ENCODE measurements around the gene POR.

The POR gene

DNA sequence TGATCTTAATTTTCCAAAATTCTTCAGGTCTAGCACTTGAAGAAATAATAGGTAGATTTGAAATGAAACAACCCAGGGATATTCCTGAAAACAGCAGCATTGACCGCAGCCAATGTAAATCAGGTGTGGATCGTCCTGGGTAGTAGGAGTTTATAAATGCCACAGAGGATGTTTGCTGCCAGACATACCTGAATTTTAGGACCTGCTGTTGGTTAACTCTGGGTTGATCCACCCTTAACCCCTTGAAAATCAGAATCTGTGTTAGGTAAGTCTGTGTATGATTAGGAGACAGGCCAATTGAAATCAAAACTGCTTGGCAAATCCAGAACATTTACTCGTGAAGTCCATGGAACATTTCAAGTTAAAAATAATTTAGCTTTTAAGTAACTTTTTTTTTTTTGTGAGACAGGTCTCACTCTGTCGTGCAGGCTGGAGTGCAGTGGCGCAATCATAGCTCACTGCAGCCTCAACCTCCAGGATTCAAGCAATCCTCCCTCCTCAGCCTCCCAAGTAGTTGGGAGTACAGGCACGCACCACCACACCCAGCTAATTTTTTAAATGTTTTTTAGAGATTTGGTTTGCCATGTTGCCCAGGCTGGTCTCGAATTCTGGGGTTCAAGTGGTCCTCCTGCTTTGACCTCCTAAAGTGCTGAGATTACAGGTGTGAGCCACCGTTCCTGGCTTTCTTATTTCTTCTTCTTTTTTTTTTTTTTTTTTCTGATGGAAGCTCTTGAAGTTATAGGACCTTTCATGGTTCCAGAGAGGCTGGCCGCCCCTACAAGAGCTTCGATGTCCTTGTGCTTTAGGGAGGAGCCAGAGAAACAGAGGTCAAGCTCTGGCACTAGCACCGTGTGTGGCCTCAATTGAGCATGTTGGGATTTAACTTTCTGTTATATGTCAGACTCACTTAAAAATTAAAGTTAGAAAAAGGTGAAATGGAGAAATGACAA lies 2.0 kb downstream of the POR start:
- DNase-seq: no peak

DNA sequence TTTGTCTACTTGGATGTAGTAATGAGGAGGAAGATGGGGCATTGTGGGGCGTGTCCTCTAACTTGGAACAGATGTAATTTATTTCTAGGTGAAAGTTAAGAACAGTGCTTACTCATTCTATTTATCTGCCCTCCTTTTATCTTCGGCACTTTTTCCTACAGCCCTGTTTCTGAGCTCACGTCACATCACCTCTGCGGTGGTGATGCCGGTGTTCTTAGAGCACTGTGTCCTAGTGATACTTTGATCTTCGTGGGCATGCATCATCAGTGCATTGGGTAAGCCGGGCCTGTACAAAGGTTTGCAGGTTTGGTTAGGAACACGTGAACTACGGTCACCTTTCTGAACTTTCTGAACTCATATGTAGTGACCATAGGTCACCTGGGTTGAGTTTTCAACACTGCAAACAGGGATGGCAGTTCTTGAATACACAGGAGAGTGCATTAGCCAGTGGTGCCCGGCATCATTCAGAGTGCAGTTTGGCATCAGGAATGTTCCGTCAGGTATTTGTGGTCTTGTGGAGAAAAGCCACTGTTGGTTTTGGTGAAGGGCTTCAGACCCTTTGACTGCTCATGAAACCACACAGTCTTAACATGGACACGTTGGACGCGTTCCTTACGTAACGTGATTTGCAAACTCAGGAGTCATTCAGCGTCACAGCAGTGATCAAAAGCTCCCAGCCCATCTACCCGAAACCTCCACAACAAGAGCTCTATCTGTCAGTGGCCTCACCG lies 5.6 kb downstream of the POR start:
- DNase-seq: no peak

DNA sequence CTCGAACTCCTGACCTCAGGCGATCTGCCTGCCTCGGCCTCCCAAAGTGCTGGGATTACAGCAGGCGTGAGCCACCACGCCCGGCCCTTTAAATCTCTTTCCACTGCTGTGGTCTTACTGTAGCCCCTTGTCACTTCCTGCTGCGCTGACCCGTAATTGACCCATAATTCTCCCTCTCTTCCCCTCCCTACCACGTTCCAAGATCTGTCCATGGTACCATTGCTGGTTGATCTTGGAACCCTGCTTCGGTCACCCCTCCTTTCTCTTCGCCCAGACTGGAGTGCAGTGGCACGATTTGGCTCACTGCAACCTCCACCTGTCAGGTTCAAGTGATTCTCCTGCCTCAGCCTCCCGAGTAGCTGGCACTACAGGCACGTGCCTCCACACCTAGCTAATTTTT lies 6.5 kb downstream of the POR start:
- no peak for DNase-seq

DNA sequence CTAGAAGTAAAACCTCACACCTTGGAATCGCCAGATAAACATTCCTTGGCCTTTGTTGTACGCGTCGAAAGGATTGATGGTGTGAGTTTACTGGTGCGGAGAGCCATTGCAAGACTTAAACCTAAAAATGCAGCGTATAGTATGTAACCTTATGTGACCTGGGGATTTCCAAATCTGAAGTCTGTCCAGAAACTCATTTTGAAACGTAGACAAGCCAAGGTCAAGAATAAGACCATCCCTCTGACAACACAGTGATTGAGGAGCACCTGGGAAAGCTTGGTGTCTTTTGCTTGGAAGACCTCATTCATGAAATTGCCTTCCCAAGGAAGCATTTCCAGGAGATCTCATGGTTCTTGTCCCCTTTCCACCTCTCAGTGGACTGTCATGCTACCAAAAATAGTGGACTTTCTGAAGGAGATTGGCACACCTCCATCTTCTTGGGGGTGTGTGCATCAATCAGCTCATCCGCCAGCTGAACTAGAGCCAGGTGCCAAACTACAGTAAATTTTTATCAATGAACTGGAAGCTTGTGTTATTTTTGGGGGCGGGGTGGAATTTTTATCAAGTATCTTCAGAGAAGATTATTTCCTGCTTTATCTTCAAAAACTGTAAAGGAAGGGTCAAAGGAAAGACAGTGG lies 8.1 kb downstream of the POR start:
- no peak for DNase-seq

- no peak for DNase-seq
These were observed 9.3 kb downstream of the POR start for GRCh38 chr7:75924256-75924655.

- no peak for DNase-seq
These were observed 9.9 kb downstream of the POR start for GRCh38 chr7:75924889-75925288.

GRCh38 chr7:75925717-75926435 lies 10.9 kb downstream of the POR start:
- no peak for DNase-seq

DNA sequence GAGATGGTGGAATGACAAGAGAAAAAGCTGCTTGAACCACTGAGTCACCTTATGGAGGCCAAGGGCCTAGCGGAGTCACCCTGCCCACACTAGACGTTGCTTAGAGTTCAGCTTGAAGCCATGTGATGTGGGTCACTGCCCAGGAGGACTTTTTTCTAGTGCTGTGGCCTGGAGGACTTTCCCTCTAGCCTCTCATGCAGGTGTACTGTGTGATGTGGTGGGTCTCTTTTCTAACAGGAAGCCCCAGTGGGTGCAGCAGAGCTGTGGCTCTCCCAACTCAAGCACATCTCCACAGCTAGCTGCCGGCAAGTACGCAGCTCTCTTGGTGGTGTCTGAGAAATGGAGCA lies 13.6 kb downstream of the POR start:
- no peak for DNase-seq

DNA sequence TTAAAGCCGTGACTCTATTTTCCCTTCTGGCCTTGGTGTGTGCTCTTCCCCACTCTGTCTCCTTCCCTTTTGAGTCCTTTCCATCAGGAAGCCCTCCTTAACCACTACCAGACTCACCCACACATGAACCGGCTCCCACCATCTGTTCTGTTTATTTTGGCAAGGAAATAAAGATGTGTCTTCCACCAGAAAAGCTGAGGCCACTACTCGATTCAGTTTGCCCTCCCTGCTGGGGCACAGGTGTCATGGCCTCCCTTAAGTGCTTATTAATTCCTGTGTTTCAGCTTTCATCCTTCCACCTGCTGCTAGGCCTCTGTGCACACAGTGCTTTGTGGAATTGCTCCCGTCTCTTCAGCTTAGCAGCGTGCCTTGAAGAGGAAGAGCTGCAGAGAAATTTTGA lies 16.7 kb downstream of the POR start:
- DNase-seq: peak; percentile 97

DNA sequence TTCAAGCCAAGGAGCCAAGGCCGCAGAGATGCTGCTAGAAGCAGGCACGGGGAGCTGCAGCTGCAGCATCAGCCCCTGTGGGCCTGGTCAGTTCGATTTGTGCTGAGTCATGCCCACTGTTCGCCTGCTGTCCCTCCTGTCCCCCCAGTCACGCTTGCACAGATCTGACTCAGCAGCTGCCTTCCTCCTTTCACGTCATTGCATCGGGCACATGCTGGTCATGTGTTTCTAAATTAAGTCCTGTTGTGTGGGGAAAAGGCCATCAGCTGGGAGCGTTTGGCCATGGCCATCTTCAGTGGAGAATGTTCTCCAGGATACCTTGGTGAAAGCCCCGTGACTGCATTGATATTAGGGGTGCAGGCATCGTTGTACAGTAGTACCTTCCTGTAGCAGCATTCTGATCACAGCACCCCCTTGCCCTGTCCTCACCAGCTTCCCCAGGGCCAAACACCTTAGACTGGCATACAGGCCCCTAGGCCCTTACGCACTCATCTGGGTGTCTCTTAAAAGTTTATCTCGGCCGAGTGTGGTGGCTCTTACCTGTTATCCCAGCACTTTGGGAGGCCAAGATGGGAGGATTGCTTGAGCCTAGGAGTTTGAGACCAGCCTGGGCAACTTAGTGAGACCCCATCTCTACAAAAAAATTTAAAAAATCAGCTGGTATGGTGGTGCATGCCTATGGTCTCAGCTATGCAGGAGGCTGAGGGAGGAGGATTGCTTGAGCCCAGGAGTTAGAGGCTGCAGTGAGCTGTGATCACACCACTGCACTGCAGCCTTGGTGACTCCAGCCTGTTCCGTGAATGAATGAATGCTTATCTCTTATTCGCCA lies 23.2 kb downstream of the POR start:
- DNase-seq: no peak

DNA sequence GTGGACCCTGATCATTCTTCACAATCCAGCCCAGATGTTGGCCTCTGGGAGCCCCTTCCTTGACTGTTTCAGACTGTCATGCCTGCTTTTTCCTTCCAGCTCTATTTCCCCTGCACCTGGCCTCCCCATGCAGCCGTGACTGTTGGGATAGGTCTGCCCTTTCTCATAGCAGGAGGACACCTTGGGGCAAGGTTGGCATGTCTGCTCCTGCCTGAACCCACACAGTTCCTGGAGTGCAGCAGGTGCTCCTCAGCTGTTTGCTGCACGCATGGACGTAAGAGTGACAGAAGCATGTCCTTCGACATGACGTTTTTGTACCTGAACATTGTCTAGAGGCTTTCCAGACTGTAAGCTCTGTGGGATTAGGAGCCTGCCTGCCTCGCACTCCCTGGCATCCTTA lies 24.0 kb downstream of the POR start:
- peak; percentile 74 for DNase-seq

DNA sequence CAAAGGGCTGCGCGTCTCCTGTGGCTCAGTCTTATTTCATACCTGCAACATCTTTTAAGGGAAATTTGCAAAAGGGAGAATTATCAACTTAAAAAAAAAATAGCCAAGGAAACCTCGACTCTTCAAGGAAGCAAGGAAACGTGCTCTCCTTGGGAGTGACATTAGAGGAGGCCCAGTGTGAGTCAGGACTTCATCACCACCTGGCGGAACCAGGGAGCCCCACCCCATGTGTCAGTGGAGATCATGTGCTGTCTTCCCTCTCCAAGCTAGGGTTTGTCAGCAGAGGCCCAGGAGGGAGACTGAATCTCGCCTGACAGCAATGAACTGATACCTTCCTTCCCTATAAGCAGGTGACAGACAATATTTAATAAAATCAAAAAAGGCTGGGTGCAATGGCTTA lies 28.9 kb downstream of the POR start:
- no peak for DNase-seq

- no peak for DNase-seq
These were observed 29.6 kb downstream of the POR start for GRCh38 chr7:75944507-75944906.

- peak; percentile 81 for DNase-seq
These were observed 30.6 kb downstream of the POR start for GRCh38 chr7:75945297-75946168.

GRCh38 chr7:75946207-75946855 lies 31.4 kb downstream of the POR start:
- DNase-seq: peak; percentile 86

DNA sequence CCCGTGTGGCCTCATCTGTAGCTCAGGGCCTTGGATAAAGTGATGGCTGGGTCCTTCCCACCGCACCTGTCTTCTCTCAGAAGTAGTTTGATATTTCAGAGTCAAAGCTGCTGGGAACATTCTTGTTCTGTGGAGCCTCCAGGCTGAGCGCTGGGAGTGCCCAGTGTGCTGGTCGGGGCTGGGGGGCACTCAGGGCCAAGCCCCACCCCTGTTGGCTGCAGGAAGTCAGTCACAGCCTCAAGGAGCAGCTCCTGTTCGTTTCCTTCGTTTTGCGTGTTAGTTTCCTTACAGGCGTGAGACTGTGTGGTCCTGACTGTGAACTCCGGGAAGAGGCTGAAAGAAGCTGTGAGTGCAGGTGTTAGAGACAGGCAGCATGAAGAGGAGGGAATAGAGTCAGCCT lies 33.2 kb downstream of the POR start:
- no peak for DNase-seq

GRCh38 chr7:75950111-75950681 lies 35.2 kb downstream of the POR start:
- DNase-seq: no peak

GRCh38 chr7:75951506-75951905 lies 36.6 kb downstream of the POR start:
- no peak for DNase-seq

DNA sequence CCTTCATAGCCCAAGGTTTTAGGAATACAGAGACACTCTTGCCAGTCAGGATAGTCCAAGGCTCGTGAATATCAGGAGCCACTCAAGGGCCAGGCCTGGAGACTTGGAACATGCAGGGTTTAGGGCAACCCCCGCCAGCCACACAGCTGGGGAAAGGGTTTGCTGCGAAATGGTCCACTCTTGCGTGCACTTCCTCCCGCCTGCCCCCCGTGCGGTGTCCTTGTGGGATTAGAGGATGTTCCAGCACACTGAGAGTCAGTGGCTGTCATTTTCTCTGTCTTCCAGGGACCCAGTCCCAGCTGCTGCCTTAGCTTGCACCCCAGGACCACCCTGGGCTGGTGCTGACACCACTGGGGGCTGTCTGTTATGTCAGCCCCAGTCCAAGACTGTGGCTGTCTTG lies 38.5 kb downstream of the POR start:
- DNase-seq: no peak

DNA sequence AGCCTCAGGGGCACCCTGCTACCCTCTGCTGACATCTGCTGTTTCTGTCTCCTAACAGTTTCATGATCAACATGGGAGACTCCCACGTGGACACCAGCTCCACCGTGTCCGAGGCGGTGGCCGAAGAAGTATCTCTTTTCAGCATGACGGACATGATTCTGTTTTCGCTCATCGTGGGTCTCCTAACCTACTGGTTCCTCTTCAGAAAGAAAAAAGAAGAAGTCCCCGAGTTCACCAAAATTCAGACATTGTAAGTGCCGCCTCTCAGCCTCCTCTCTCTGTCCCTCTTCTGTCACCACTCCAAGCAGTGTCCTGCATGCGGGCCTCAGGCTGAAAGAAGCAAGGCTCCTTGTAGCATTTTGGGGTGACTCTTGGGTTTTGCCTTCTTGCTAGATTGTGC lies 39.0 kb downstream of the POR start:
- DNase-seq: no peak
